Activated CD8-positive, alpha-beta T cell treated with anti-CD3 and anti-CD28 coated beads for 36 hours (primary cell): Measurements from ENCODE around the gene EPS8L2. TPM values are rescaled to one million over a fixed set of nuclear protein-coding genes. Genes with fewer than 3 reads are reported as not detected.

Experiments
- ATAC-seq: fragments of 200-7000 bp; cut with Tn5 transposase; one replicate; pipeline ENCODE4 v1.10.0; 2021; ENCODE audit warnings: mild to moderate bottlenecking, moderate library complexity
- CTCF ChIA-PET: fragments of 350-600 bp; sonication (Branson Sonifier 250); formaldehyde crosslinking; loops from one replicate; lab custom pipeline; 2021; ENCODE audit warnings: antibody characterized with exemption; lab: Charles Lee
- POLR2A ChIA-PET: fragments of 350-600 bp; sonication (Branson Sonifier 250); formaldehyde crosslinking; loops from one replicate; lab custom pipeline; 2021; ENCODE audit warnings: antibody characterized with exemption; lab: Charles Lee
- DNase-seq: peaks from one replicate; pipeline ENCODE4 v3.0.0-alpha.2; 2020
- H3K27ac Mint-ChIP-seq: one replicate; pipeline ENCODE4 v1.8.0; 2021; ENCODE audit warnings: mild to moderate bottlenecking, mixed read lengths
- H3K27me3 Mint-ChIP-seq: one replicate; pipeline ENCODE4 v1.8.0; 2021; ENCODE audit warnings: mixed read lengths
- H3K36me3 Mint-ChIP-seq: one replicate; pipeline ENCODE4 v1.8.0; 2021; ENCODE audit warnings: low read depth, mixed read lengths
- H3K4me1 Mint-ChIP-seq: one replicate; pipeline ENCODE4 v1.8.0; 2021; ENCODE audit warnings: low read depth, mixed read lengths
- H3K4me3 Mint-ChIP-seq: one replicate; pipeline ENCODE4 v1.8.0; 2021; ENCODE audit warnings: mild to moderate bottlenecking, moderate library complexity, mixed read lengths
- H3K9me3 Mint-ChIP-seq: one replicate; pipeline ENCODE4 v1.8.0; 2021; ENCODE audit warnings: mixed read lengths
- intact Hi-C: fragments of 100-400 bp; cut with micrococcal nuclease; formaldehyde crosslinking; loops from one replicate; pipeline ENCODE4 v1.10.0; 2022
- total RNA-seq, 2 experiments: library from RNA; stranded (reverse); gene quantifications; one replicate each; pipeline ENCODE4 v1.2.3, GENCODE V29; 2021
- TF ChIP-seq, protein P1 (sequence below): fragments of 200-600 bp; IDR thresholded peaks from one replicate; pipeline ENCODE4 v1.8.0; 2022; ENCODE audit warnings: antibody characterized with exemption, mild to moderate bottlenecking

EPS8L2 gene
- total RNA-seq, 2 experiments from 2014 or later = 15.0 to 16.7 TPM

DNA sequence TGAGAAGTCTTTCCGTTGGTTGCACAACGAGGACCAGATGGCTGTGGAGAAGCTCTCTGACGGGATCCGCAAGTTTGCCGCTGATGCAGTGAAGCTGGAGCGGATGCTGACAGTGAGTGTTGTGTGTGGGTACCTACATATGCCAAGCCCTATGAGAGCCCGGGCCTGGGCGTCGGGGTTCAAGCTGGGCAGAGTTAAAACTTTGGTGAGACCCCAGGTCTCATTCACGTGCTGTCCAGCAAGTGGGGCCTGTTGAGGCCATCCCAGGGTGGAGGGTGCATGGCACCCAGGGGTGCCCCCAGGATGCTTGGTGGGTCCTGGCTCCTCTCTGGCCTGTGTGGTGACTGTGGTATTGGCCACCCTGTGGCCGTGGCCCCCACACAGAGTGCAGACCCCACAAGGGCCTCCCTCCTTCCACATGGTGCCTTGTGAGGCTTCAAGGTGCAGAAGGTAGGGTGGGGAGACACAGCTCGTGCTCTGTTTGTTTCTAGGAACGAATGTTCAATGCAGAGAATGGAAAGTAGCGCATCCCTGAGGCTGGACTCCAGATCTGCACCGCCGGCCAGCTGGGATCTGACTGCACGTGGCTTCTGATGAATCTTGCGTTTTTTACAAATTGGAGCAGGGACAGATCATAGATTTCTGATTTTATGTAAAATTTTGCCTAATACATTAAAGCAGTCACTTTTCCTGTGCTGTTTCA is 58.4 kb downstream of the EPS8L2 start:
- H3K36me3 Mint-ChIP-seq = peaks cover 28% of the 10 kb centered on the region

DNA sequence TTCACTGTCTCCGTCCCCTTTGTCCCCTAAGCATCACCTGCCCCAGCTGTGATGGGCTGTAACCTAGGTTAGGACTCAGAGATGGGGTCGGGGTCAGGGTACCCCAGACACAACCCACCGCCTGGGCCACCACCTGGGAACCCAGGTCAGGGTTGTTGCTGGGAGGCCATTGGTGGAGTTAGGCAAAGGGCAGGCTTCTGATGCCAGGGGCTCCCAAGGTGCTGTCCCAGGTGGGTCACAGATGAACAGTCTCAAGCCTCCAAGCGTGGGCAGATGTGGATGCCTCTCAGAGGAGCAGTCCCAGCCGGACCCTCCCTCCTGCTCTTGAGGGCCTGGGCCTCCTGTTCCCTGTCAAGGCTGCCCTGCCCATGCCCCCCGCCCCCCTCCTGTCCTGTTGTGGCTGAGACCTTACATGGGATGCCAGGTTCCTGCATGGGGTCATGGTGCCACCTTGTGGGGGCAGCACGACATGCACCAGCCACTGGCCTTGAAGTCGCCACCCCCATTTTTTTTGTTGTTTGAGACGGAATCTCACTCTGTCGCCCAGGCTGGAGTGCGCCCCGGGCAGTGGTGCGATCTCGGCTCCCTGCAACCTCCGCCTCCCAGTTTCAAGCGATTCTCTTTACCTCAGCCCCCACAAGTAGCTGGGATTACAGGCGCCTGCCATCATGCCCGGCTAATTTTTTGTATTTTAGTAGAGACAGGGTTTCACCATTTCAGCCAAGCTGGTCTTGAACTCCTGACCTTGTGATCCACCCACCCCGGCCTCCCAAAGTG is 59.2 kb downstream of the EPS8L2 start:
- TF ChIP-seq, protein P1, sequence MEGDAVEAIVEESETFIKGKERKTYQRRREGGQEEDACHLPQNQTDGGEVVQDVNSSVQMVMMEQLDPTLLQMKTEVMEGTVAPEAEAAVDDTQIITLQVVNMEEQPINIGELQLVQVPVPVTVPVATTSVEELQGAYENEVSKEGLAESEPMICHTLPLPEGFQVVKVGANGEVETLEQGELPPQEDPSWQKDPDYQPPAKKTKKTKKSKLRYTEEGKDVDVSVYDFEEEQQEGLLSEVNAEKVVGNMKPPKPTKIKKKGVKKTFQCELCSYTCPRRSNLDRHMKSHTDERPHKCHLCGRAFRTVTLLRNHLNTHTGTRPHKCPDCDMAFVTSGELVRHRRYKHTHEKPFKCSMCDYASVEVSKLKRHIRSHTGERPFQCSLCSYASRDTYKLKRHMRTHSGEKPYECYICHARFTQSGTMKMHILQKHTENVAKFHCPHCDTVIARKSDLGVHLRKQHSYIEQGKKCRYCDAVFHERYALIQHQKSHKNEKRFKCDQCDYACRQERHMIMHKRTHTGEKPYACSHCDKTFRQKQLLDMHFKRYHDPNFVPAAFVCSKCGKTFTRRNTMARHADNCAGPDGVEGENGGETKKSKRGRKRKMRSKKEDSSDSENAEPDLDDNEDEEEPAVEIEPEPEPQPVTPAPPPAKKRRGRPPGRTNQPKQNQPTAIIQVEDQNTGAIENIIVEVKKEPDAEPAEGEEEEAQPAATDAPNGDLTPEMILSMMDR = peak; percentile 68
- ChIA-PET POLR2A (interaction anchor here (0.9 to 2.9 kb wide), 4 partner anchors 8 to 36 kb away, joined by 3 to 9 read pairs (median 4); no protein-coding TSS in a partner anchor), CTCF (interaction anchor here (1.0 to 1.6 kb wide), 8 partner anchors 8 to 68 kb away, joined by 3 to 10 read pairs (median 4); no protein-coding TSS in a partner anchor)
- H3K27ac Mint-ChIP-seq = no peak overlapping the region
- peaks cover 26% of the 10 kb centered on the region for H3K36me3 Mint-ChIP-seq
- no peaks in the 10 kb centered on the region for H3K9me3 Mint-ChIP-seq
- intact Hi-C loops = no loop called here
- ATAC-seq (peak; percentile 81), DNase-seq (peak; percentile 80)
- H3K4me3 Mint-ChIP-seq = no peak overlapping the region
- H3K27me3 Mint-ChIP-seq = no peaks in the 10 kb centered on the region
- peaks cover 9% of the 10 kb centered on the region for H3K4me1 Mint-ChIP-seq

More for the DNA sequence above, 58.4 kb downstream of the EPS8L2 start:
- no peak overlapping the region for H3K4me3 Mint-ChIP-seq
- peaks cover 14% of the 10 kb centered on the region for H3K4me1 Mint-ChIP-seq
- ATAC-seq (no peak), DNase-seq (no peak)
- CTCF ChIA-PET = interaction anchor here (1.0 to 1.6 kb wide), 4 partner anchors 16 to 67 kb away, joined by 3 to 10 read pairs (median 4); no protein-coding TSS in a partner anchor
- intact Hi-C loops = no loop called here
- no peaks in the 10 kb centered on the region for H3K9me3 Mint-ChIP-seq
- no peaks in the 10 kb centered on the region for H3K27me3 Mint-ChIP-seq
- POLR2A ChIA-PET = interaction anchor here (0.6 to 2.1 kb wide), 5 partner anchors 8 to 37 kb away, joined by 3 to 7 read pairs (median 4); no protein-coding TSS in a partner anchor
- no peak overlapping the region for H3K27ac Mint-ChIP-seq
- TF ChIP-seq, protein P1 = no peak

DNA sequence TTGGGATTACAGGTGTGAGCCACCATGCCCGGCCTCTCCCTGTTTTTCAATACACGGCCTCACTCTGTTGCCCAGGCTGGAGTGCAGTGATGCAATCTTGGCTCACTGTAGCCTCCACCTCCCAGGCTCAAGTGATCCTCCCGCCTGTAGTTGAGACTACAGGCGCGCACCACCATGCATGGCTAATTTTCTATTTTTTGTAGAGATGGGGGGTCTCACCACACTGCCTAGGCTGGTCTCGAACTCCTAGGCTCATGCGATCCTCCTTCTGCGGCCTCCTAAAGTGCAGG is 59.7 kb downstream of the EPS8L2 start:
- H3K27me3 Mint-ChIP-seq = no peaks in the 10 kb centered on the region
- H3K36me3 Mint-ChIP-seq = peaks cover 29% of the 10 kb centered on the region
- H3K27ac Mint-ChIP-seq = no peak overlapping the region
- no peaks in the 10 kb centered on the region for H3K9me3 Mint-ChIP-seq
- H3K4me1 Mint-ChIP-seq = peaks cover 8% of the 10 kb centered on the region
- TF ChIP-seq, protein P1 = no peak
- CTCF ChIA-PET = interaction anchor here (1.0 to 1.5 kb wide), 6 partner anchors 8 to 40 kb away, joined by 3 to 7 read pairs (median 4); no protein-coding TSS in a partner anchor
- ATAC-seq = no peak
- no peak overlapping the region for H3K4me3 Mint-ChIP-seq
- no peak for DNase-seq
- POLR2A ChIA-PET = interaction anchor here (2.1 to 2.9 kb wide), 2 partner anchors 9 to 10 kb away, joined by 5 to 9 read pairs; no protein-coding TSS in a partner anchor
- intact Hi-C loops = no loop called here

DNA sequence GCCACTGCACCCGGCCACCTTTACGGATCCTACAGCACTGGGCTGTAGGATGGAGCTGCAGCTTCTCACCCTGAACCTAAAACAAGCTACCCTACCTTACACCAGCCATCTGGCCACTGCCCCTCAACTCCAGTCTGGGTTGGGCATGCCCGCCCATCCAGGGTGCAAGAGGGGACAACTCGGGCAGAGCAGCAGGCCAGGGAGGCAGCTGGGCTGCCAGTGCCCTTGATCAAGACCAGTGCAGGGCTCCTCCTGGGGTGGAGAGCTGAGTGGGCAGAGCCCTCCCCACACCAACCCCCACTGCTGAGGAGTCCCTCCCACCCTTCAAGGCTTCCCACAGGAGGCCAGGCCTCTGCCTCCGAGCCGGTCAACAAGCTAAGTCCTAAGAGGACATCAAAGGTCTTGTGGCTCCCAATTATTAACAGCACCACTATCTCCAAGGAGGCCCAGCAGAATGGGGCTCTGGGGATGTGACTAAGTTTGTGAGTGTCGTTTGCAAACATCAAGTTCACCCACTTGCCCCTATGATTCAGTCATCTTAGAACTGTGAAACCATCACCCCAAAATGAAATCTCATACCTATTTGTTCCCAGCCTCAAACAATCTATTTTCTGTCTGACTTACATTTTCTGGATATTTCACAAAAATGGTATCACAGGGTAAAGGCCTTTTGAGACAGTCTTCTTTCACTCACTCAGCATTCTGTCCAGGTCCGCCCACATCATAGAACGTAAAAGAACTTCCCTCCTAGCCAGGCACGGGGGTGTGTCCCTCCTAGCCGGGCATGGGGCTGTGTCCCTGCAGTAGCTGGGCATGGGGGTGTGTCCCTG is 60.3 kb downstream of the EPS8L2 start:
- intact Hi-C loops = no loop called here
- Mint-ChIP-seq H3K9me3 (no peaks in the 10 kb centered on the region), H3K27ac (peak overlapping the region; percentile 24), H3K4me3 (no peak overlapping the region), H3K4me1 (peaks cover 8% of the 10 kb centered on the region), H3K36me3 (peaks cover 31% of the 10 kb centered on the region), H3K27me3 (no peaks in the 10 kb centered on the region)
- CTCF ChIA-PET = interaction anchor here (1.0 to 1.5 kb wide), 7 partner anchors 9 to 212 kb away, joined by 3 to 7 read pairs (median 4); no protein-coding TSS in a partner anchor
- no peak for ATAC-seq
- DNase-seq = no peak
- POLR2A ChIA-PET = interaction anchor here (1.1 to 2.9 kb wide), 3 partner anchors 8 to 10 kb away, joined by 3 to 9 read pairs (median 5); no protein-coding TSS in a partner anchor
- TF ChIP-seq, protein P1 = no peak
